Keratinocyte (primary cell): ENCODE data around the gene RNF112. TPM values are rescaled to one million over a fixed set of nuclear protein-coding genes. Genes with fewer than 3 reads are reported as not detected.
"Not testable (repeated sequence)": the region's sequence is repeated elsewhere in the genome, so short reads cannot be mapped to it uniquely, and the experiment has no call there.

Experiments
- DNase-seq: peaks from one replicate; pipeline ENCODE4 v3.0.0-alpha.2; 2011; ENCODE audit warnings: low read depth, missing footprints, low spot score
- FAIRE-seq: peaks from 2 replicates; lab custom pipeline; 2011; peaks lifted over from hg19 to GRCh38; lab: Jason Lieb, UNC
- H2AFZ ChIP-seq: 2 replicates; pipeline ENCODE4 v1.6.0; 2012; ENCODE audit warnings: low read length, control low read depth, inconsistent platforms; ENCODE audit not compliant: control insufficient read depth
- H3K27ac ChIP-seq: 2 replicates; pipeline ENCODE4 v1.5.1; 2011; ENCODE audit warnings: low read length; ENCODE audit not compliant: control insufficient read depth, insufficient read depth
- H3K27me3 ChIP-seq: 3 replicates; pipeline ENCODE4 v1.6.0; 2011; ENCODE audit warnings: low read length; ENCODE audit not compliant: control insufficient read depth, insufficient read depth; ENCODE audit errors: extremely low read depth
- H3K36me3 ChIP-seq, 2 experiments: 2 replicates in 1 of 2; 3 replicates in 1 of 2; pipeline ENCODE4 v1.5.1; 2011; ENCODE audit warnings: low read length in 2 of 2, mild to moderate bottlenecking in 1 of 2; ENCODE audit not compliant: control insufficient read depth in 2 of 2, insufficient read depth in 2 of 2; ENCODE audit errors: extremely low read depth in 1 of 2
- H3K4me1 ChIP-seq: 3 replicates; pipeline ENCODE4 v1.5.1; 2011; ENCODE audit warnings: low read length; ENCODE audit not compliant: control insufficient read depth, insufficient read depth; ENCODE audit errors: extremely low read depth
- H3K4me2 ChIP-seq: 3 replicates; pipeline ENCODE4 v1.6.0; 2011; ENCODE audit warnings: low read depth, low read length; ENCODE audit not compliant: control insufficient read depth, insufficient read depth; ENCODE audit errors: extremely low read depth
- H3K4me3 ChIP-seq, 3 experiments: fragments of 200-600 bp in 1 of 3; sonication (generic) in 1 of 3; 2 replicates in 2 of 3; 3 replicates in 1 of 3; pipeline ENCODE4 v1.5.1; 2011 to 2016; ENCODE audit warnings: low read length in 3 of 3, mild to moderate bottlenecking in 3 of 3, control low read depth in 2 of 3, inconsistent platforms in 1 of 3, low read depth in 1 of 3, mixed read lengths in 1 of 3, mixed run types in 1 of 3, moderate library complexity in 1 of 3; ENCODE audit not compliant: control insufficient read depth in 2 of 3, insufficient read depth in 2 of 3; ENCODE audit errors: extremely low read depth in 1 of 3
- H3K79me2 ChIP-seq: 2 replicates; pipeline ENCODE4 v1.6.0; 2012; ENCODE audit warnings: low read length; ENCODE audit not compliant: control insufficient read depth, insufficient read depth
- H3K9ac ChIP-seq: 3 replicates; pipeline ENCODE4 v1.6.0; 2011; ENCODE audit warnings: low read length; ENCODE audit not compliant: control insufficient read depth, insufficient read depth; ENCODE audit errors: extremely low read depth
- H3K9me1 ChIP-seq: 3 replicates; pipeline ENCODE4 v1.6.0; 2011; ENCODE audit warnings: low read length; ENCODE audit not compliant: control insufficient read depth, insufficient read depth; ENCODE audit errors: extremely low read depth
- H3K9me3 ChIP-seq: 2 replicates; pipeline ENCODE4 v1.5.1; 2012; ENCODE audit warnings: low read depth, low read length; ENCODE audit not compliant: control insufficient read depth
- H4K20me1 ChIP-seq: 3 replicates; pipeline ENCODE4 v1.6.0; 2011; ENCODE audit warnings: low read length; ENCODE audit not compliant: control insufficient read depth, insufficient read depth; ENCODE audit errors: extremely low read depth
- EZH2 ChIP-seq: IDR thresholded peaks from one replicate; pipeline ENCODE4 v1.6.1; 2012; ENCODE audit warnings: inconsistent platforms, mild to moderate bottlenecking, low read length, moderate library complexity
- dilution Hi-C: fragments of 300-500 bp; cut with MboI; formaldehyde crosslinking; loops from one replicate; pipeline ENCODE4 v1.7.0; 2020; ENCODE audit warnings: low sequenced_read_pairs; ENCODE audit not compliant: extremely low pct_ligation_motif_present
- polyA plus RNA-seq, 5 experiments: library from polyadenylated mRNA; depleted of rRNA in 3 of 5; stranded (reverse) in 3 of 5; stranded (forward) in 1 of 5; unstranded in 1 of 5; fragments of >200 nt; gene quantifications; 1 replicate in 1 of 5; 2 replicates in 3 of 5; 3 replicates in 1 of 5; pipeline versions ENCODE4 v1.2.1 to v1.2.3, GENCODE V29; 2011 to 2012; ENCODE audit warnings: missing spikeins in 2 of 5, low read depth in 1 of 5, low replicate concordance in 1 of 5
- TF ChIP-seq, protein P1 (sequence below), 3 experiments: IDR thresholded peaks in 1 of 3; conservative IDR thresholded peaks in 1 of 3; optimal IDR thresholded peaks in 1 of 3; 2 replicates in 2 of 3; 3 replicates in 1 of 3; pipeline versions ENCODE3 to v1.5.1; 2011; ENCODE audit warnings: low read length in 3 of 3, mild to moderate bottlenecking in 3 of 3, moderate library complexity in 2 of 3, control low read depth in 1 of 3, inconsistent platforms in 1 of 3; ENCODE audit not compliant: insufficient read depth in 2 of 3; ENCODE audit errors: extremely low read depth in 1 of 3

The RNF112 gene
- polyA plus RNA-seq, 1 donor (not counting 4 experiments of a cell fraction or from before 2014, with no cell fraction given): 0.05 TPM

DNA sequence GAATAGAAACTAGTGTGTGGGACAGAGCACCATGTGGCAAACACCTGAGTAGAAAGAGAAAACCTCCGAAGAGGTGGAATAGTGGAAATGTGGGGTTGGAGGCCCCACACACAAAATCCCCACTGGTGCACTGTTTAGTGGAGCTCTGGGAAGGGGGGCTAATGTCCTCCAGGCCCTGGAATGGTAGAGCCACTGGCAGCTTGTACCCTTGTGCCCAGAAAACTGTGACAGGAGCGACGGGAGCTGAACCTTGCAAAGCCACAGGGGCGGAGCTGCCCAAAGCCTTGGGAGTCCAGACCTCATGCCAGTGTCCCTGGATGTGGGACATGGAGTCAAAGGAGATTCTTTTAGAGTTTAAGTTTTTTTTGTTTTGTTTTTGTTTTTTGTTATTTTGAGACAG is 50.6 kb downstream of the RNF112 start:
- H3K4me2 ChIP-seq: no peak overlapping the region
- H3K79me2 ChIP-seq: no peaks in the 10 kb centered on the region
- H3K9me1 ChIP-seq: no peaks in the 10 kb centered on the region
- H3K4me1 ChIP-seq: no peaks in the 10 kb centered on the region
- H3K36me3 ChIP-seq: no peaks in the 10 kb centered on the region
- TF ChIP-seq, protein P1, sequence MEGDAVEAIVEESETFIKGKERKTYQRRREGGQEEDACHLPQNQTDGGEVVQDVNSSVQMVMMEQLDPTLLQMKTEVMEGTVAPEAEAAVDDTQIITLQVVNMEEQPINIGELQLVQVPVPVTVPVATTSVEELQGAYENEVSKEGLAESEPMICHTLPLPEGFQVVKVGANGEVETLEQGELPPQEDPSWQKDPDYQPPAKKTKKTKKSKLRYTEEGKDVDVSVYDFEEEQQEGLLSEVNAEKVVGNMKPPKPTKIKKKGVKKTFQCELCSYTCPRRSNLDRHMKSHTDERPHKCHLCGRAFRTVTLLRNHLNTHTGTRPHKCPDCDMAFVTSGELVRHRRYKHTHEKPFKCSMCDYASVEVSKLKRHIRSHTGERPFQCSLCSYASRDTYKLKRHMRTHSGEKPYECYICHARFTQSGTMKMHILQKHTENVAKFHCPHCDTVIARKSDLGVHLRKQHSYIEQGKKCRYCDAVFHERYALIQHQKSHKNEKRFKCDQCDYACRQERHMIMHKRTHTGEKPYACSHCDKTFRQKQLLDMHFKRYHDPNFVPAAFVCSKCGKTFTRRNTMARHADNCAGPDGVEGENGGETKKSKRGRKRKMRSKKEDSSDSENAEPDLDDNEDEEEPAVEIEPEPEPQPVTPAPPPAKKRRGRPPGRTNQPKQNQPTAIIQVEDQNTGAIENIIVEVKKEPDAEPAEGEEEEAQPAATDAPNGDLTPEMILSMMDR (optimal IDR thresholded peaks at IDR 0.05 in 1 of 3, IDR thresholded peaks at IDR 0.05 in 1 of 3, conservative IDR thresholded peaks at IDR 0.05 in 1 of 3; ENCODE audit: extremely low read depth in 1 of 3, insufficient read depth in 2 of 3, low read length in 3 of 3): no peak
- TF ChIP-seq EZH2: no peak
- dilution Hi-C loops: no loop called here
- no peaks in the 10 kb centered on the region for H3K9me3 ChIP-seq
- no peak overlapping the region for H3K9ac ChIP-seq
- no peak overlapping the region for H3K27ac ChIP-seq
- FAIRE-seq (no peak), DNase-seq (no peak)
- H3K4me3 ChIP-seq: no peak overlapping the region
- H2AFZ ChIP-seq: no peak overlapping the region
- H4K20me1 ChIP-seq: no peaks in the 10 kb centered on the region
- H3K27me3 ChIP-seq: peaks cover 1% of the 10 kb centered on the region

DNA sequence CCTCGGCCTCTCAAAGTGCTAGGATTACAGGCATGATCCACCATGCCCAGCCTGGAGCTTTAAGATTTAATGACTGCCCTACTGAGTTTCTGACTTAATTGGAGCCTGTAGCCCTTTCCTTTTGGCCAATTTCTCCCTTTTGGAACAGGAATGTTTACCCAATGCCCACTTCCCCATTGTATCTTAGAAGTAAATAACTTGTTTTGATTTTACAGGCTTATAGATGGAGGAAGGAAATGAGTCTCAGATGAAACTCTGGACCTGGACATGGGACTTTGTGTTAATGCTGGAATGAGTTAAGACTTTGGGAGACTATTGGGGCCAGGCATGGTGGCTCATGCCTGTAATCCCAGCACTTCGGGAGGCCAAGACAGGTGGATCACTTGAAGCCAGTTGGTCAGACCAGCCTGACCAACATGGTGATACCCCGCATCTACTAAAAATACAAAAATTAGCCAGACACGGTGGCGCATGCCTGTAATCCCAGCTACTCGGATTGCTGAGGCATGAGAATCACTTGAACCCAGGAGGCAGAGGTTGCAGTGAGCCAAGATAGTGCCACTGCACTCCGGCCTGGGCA is 51.5 kb downstream of the RNF112 start:
- H3K9me1 ChIP-seq, H2AFZ ChIP-seq, H3K4me1 ChIP-seq, H3K36me3 ChIP-seq, DNase-seq, dilution Hi-C loops, H3K9me3 ChIP-seq, H3K4me3 ChIP-seq, H3K4me2 ChIP-seq, H3K27ac ChIP-seq, FAIRE-seq, H4K20me1 ChIP-seq, H3K9ac ChIP-seq, H3K27me3 ChIP-seq, H3K79me2 ChIP-seq: not testable (repeated sequence)
